GM18868 (cell line): ENCODE results near the gene SEZ6.

Source experiments
- ATAC-seq: cut with Tn5 transposase; IDR thresholded peaks from one replicate; pipeline ENCODE4 v1.9.1; 2021; ENCODE audit warnings: mild to moderate bottlenecking, moderate library complexity; ENCODE audit not compliant: unreplicated experiment

The SEZ6 gene

GRCh38 chr17:29003289-29003688 lies 2.5 kb downstream of the SEZ6 start:
- no peak for ATAC-seq

GRCh38 chr17:29002811-29003210 lies 3.0 kb downstream of the SEZ6 start:
- no peak for ATAC-seq

- no peak for ATAC-seq
Measured at GRCh38 chr17:29000973-29001372, 4.9 kb downstream of the SEZ6 start.

- no peak for ATAC-seq
Measured at GRCh38 chr17:28999206-28999605, 6.6 kb downstream of the SEZ6 start.

GRCh38 chr17:28997806-28998205 lies 8.0 kb downstream of the SEZ6 start:
- no peak for ATAC-seq

- ATAC-seq: no peak
Measured at GRCh38 chr17:28996554-28997096, 9.2 kb downstream of the SEZ6 start.

- ATAC-seq: no peak
Measured at GRCh38 chr17:28993645-28994426, 12.0 kb downstream of the SEZ6 start.

GRCh38 chr17:28992625-28993600 lies 12.9 kb downstream of the SEZ6 start:
- no peak for ATAC-seq

- no peak for ATAC-seq
Measured at GRCh38 chr17:28992185-28992584, 13.6 kb downstream of the SEZ6 start.

GRCh38 chr17:28991779-28992178 lies 14.1 kb downstream of the SEZ6 start:
- no peak for ATAC-seq

GRCh38 chr17:28989028-28989427 lies 16.8 kb downstream of the SEZ6 start:
- no peak for ATAC-seq

- no peak for ATAC-seq
Measured at GRCh38 chr17:28988475-28988874, 17.4 kb downstream of the SEZ6 start.

GRCh38 chr17:28986714-28987655 lies 18.8 kb downstream of the SEZ6 start:
- no peak for ATAC-seq

GRCh38 chr17:28985950-28986713 lies 19.7 kb downstream of the SEZ6 start:
- no peak for ATAC-seq

- ATAC-seq: no peak
Measured at GRCh38 chr17:28983286-28984230, 22.3 kb downstream of the SEZ6 start.

GRCh38 chr17:28982131-28982793 lies 23.6 kb downstream of the SEZ6 start:
- ATAC-seq: peak; percentile 50

GRCh38 chr17:28978356-28978964 lies 27.4 kb downstream of the SEZ6 start:
- no peak for ATAC-seq
